ENCODE results near the gene HLA-DMB.

HLA-DMB gene

GRCh38 chr6:32940656-32941213, at the start of gene HLA-DMB:
Gene HLA-DMB, minus strand, starts transcription at chr6:32941028. Its CDS starts 221 bp downstream, at chr6:32940807.
- Histone ChIP-seq H3K4me3 (ENCODE audit: low read depth, low read length) (peak within 1 kb of the TSS; percentile 49), H3K4me1 (ENCODE audit: control insufficient read depth, insufficient read depth, low read length) (peaks cover 6% of the 10 kb centered on the region), H3K9ac (ENCODE audit: low read depth, low read length) (no peak within 1 kb of the TSS), H3K9me3 (ENCODE audit: control insufficient read depth, insufficient read depth, low read length) (no peaks in the 10 kb centered on the region), H3K36me3 (ENCODE audit: control insufficient read depth, insufficient read depth, low read length) (no peaks in the 10 kb centered on the region), H3K27me3 (ENCODE audit: control insufficient read depth, insufficient read depth, low read length) (no peaks in the 10 kb centered on the region)

GRCh38 chr6:32989368-32989767, 48.5 kb upstream of the HLA-DMB start:
- no peaks in the 10 kb centered on the region for H3K36me3 ChIP-seq (ENCODE audit: control insufficient read depth, insufficient read depth, low read length)
- no peaks in the 10 kb centered on the region for H3K27me3 ChIP-seq (ENCODE audit: control insufficient read depth, insufficient read depth, low read length)
- H3K9ac ChIP-seq (ENCODE audit: low read depth, low read length), result no peak overlapping the region
- no peak overlapping the region for H3K4me3 ChIP-seq (ENCODE audit: low read depth, low read length)
- H3K9me3 ChIP-seq (ENCODE audit: control insufficient read depth, insufficient read depth, low read length), result no peaks in the 10 kb centered on the region
- H3K4me1 ChIP-seq (ENCODE audit: control insufficient read depth, insufficient read depth, low read length), result peaks cover 8% of the 10 kb centered on the region

- Histone ChIP-seq H3K36me3 (ENCODE audit: control insufficient read depth, insufficient read depth, low read length) (peaks cover 12% of the 10 kb centered on the region), H3K9ac (ENCODE audit: low read depth, low read length) (no peak overlapping the region), H3K4me3 (ENCODE audit: low read depth, low read length) (no peak overlapping the region), H3K9me3 (ENCODE audit: control insufficient read depth, insufficient read depth, low read length) (no peaks in the 10 kb centered on the region), H3K27me3 (ENCODE audit: control insufficient read depth, insufficient read depth, low read length) (no peaks in the 10 kb centered on the region), H3K4me1 (ENCODE audit: control insufficient read depth, insufficient read depth, low read length) (peaks cover 11% of the 10 kb centered on the region)
These were observed 44.0 kb upstream of the HLA-DMB start for GRCh38 chr6:32984622-32985389.

GRCh38 chr6:32983964-32984621, 43.3 kb upstream of the HLA-DMB start:
- Histone ChIP-seq H3K4me1 (ENCODE audit: control insufficient read depth, insufficient read depth, low read length) (peaks cover 11% of the 10 kb centered on the region), H3K36me3 (ENCODE audit: control insufficient read depth, insufficient read depth, low read length) (peaks cover 19% of the 10 kb centered on the region), H3K9ac (ENCODE audit: low read depth, low read length) (no peak overlapping the region), H3K9me3 (ENCODE audit: control insufficient read depth, insufficient read depth, low read length) (no peaks in the 10 kb centered on the region), H3K4me3 (ENCODE audit: low read depth, low read length) (no peak overlapping the region), H3K27me3 (ENCODE audit: control insufficient read depth, insufficient read depth, low read length) (no peaks in the 10 kb centered on the region)

GRCh38 chr6:32983493-32983848, 42.6 kb upstream of the HLA-DMB start:
- no peak overlapping the region for H3K9ac ChIP-seq (ENCODE audit: low read depth, low read length)
- no peaks in the 10 kb centered on the region for H3K27me3 ChIP-seq (ENCODE audit: control insufficient read depth, insufficient read depth, low read length)
- H3K4me1 ChIP-seq (ENCODE audit: control insufficient read depth, insufficient read depth, low read length), result peaks cover 11% of the 10 kb centered on the region

GRCh38 chr6:32982702-32983492, 42.1 kb upstream of the HLA-DMB start:
- Histone ChIP-seq H3K4me3 (ENCODE audit: low read depth, low read length) (no peak overlapping the region), H3K36me3 (ENCODE audit: control insufficient read depth, insufficient read depth, low read length) (peaks cover 31% of the 10 kb centered on the region), H3K9ac (ENCODE audit: low read depth, low read length) (no peak overlapping the region), H3K27me3 (ENCODE audit: control insufficient read depth, insufficient read depth, low read length) (no peaks in the 10 kb centered on the region), H3K4me1 (ENCODE audit: control insufficient read depth, insufficient read depth, low read length) (peaks cover 7% of the 10 kb centered on the region), H3K9me3 (ENCODE audit: control insufficient read depth, insufficient read depth, low read length) (no peaks in the 10 kb centered on the region)

More at GRCh38 chr6:32983493-32983848, 42.6 kb upstream of the HLA-DMB start:
- Histone ChIP-seq H3K4me3 (ENCODE audit: low read depth, low read length) (no peak overlapping the region), H3K36me3 (ENCODE audit: control insufficient read depth, insufficient read depth, low read length) (peaks cover 25% of the 10 kb centered on the region), H3K9me3 (ENCODE audit: control insufficient read depth, insufficient read depth, low read length) (no peaks in the 10 kb centered on the region)

GRCh38 chr6:32982084-32982701, 41.4 kb upstream of the HLA-DMB start:
- peaks cover 38% of the 10 kb centered on the region for H3K36me3 ChIP-seq (ENCODE audit: control insufficient read depth, insufficient read depth, low read length)
- no peaks in the 10 kb centered on the region for H3K9me3 ChIP-seq (ENCODE audit: control insufficient read depth, insufficient read depth, low read length)
- no peak overlapping the region for H3K4me3 ChIP-seq (ENCODE audit: low read depth, low read length)
- peaks cover 5% of the 10 kb centered on the region for H3K4me1 ChIP-seq (ENCODE audit: control insufficient read depth, insufficient read depth, low read length)
- H3K9ac ChIP-seq (ENCODE audit: low read depth, low read length), result no peak overlapping the region
- no peaks in the 10 kb centered on the region for H3K27me3 ChIP-seq (ENCODE audit: control insufficient read depth, insufficient read depth, low read length)

- H3K27me3 ChIP-seq (ENCODE audit: control insufficient read depth, insufficient read depth, low read length), result no peaks in the 10 kb centered on the region
- H3K4me1 ChIP-seq (ENCODE audit: control insufficient read depth, insufficient read depth, low read length), result peaks cover 7% of the 10 kb centered on the region
- no peak overlapping the region for H3K4me3 ChIP-seq (ENCODE audit: low read depth, low read length)
- no peak overlapping the region for H3K9ac ChIP-seq (ENCODE audit: low read depth, low read length)
- no peaks in the 10 kb centered on the region for H3K9me3 ChIP-seq (ENCODE audit: control insufficient read depth, insufficient read depth, low read length)
- peaks cover 54% of the 10 kb centered on the region for H3K36me3 ChIP-seq (ENCODE audit: control insufficient read depth, insufficient read depth, low read length)
These were observed 39.7 kb upstream of the HLA-DMB start for GRCh38 chr6:32980488-32981038.

GRCh38 chr6:32979720-32980487, 39.1 kb upstream of the HLA-DMB start:
- H3K36me3 ChIP-seq (ENCODE audit: control insufficient read depth, insufficient read depth, low read length), result peaks cover 60% of the 10 kb centered on the region
- peaks cover 7% of the 10 kb centered on the region for H3K4me1 ChIP-seq (ENCODE audit: control insufficient read depth, insufficient read depth, low read length)

GRCh38 chr6:32977953-32978324, 37.1 kb upstream of the HLA-DMB start:
- no peak overlapping the region for H3K4me3 ChIP-seq (ENCODE audit: low read depth, low read length)
- no peaks in the 10 kb centered on the region for H3K9me3 ChIP-seq (ENCODE audit: control insufficient read depth, insufficient read depth, low read length)
- H3K9ac ChIP-seq (ENCODE audit: low read depth, low read length), result no peak overlapping the region
- peaks cover 2% of the 10 kb centered on the region for H3K4me1 ChIP-seq (ENCODE audit: control insufficient read depth, insufficient read depth, low read length)
- peaks cover 76% of the 10 kb centered on the region for H3K36me3 ChIP-seq (ENCODE audit: control insufficient read depth, insufficient read depth, low read length)
- H3K27me3 ChIP-seq (ENCODE audit: control insufficient read depth, insufficient read depth, low read length), result no peaks in the 10 kb centered on the region

More at GRCh38 chr6:32979720-32980487, 39.1 kb upstream of the HLA-DMB start:
- no peaks in the 10 kb centered on the region for H3K9me3 ChIP-seq (ENCODE audit: control insufficient read depth, insufficient read depth, low read length)
- no peak overlapping the region for H3K4me3 ChIP-seq (ENCODE audit: low read depth, low read length)
- H3K9ac ChIP-seq (ENCODE audit: low read depth, low read length), result no peak overlapping the region
- no peaks in the 10 kb centered on the region for H3K27me3 ChIP-seq (ENCODE audit: control insufficient read depth, insufficient read depth, low read length)
